RWPE1 (cell line): ENCODE measurements around the gene KCNQ1.

Experiments
- CTCF ChIA-PET: fragments of 350-600 bp; sonication (Branson Sonifier 250); formaldehyde crosslinking; extraction: SDS; loops from one replicate; lab custom pipeline; 2021; lab: Yijun Ruan, JAX
- POLR2A ChIA-PET: fragments of 400-600 bp; formaldehyde crosslinking; extraction: SDS; loops from one replicate; lab custom pipeline; 2020; ENCODE audit warnings: antibody characterized with exemption; ENCODE audit not compliant: low non-redundant PET; lab: Yijun Ruan, JAX
- DNase-seq: peaks from one replicate; pipeline ENCODE4 v3.0.0; 2012; ENCODE audit warnings: low spot score
- H3K27ac ChIP-seq: fragments of 450-650 bp; 2 replicates; pipeline ENCODE4 v1.5.1; 2017
- CTCF ChIP-seq: fragments of 450-650 bp; conservative IDR thresholded peaks from 2 replicates; pipeline ENCODE4 v1.5.1; 2017; ENCODE audit warnings: low read depth, mild to moderate bottlenecking

Gene KCNQ1

GRCh38 chr11:2724104-2724503 is 279.3 kb downstream of the KCNQ1 start:
- H3K27ac ChIP-seq, result no peak overlapping the region
- DNase-seq, result no peak
- ChIA-PET CTCF (interaction anchor here (0.6 kb wide), 1 partner anchor 192 kb away, joined by 6 read pairs; no protein-coding TSS in a partner anchor), POLR2A (no interaction called here)
- no peak for TF ChIP-seq CTCF

GRCh38 chr11:2724653-2725367 is 280.0 kb downstream of the KCNQ1 start:
- POLR2A ChIA-PET, result no interaction called here
- H3K27ac ChIP-seq, result no peak overlapping the region
- TF ChIP-seq CTCF, result no peak
- DNase-seq, result no peak
- CTCF ChIA-PET, result interaction anchor here (0.6 kb wide), 3 partner anchors 32 to 471 kb away, joined by 3 to 6 read pairs (median 6); no protein-coding TSS in a partner anchor

- no peak for DNase-seq
- ChIA-PET POLR2A (interaction anchor here (0.6 kb wide), 1 partner anchor 12 kb away, joined by 3 read pairs; no protein-coding TSS in a partner anchor), CTCF (interaction anchor here (0.6 kb wide), 2 partner anchors 470 to 1329 kb away, joined by 3 read pairs; no protein-coding TSS in a partner anchor)
- TF ChIP-seq CTCF, result no peak
- no peak overlapping the region for H3K27ac ChIP-seq
These were observed 280.8 kb downstream of the KCNQ1 start for GRCh38 chr11:2725368-2726300.

GRCh38 chr11:2726964-2727363 is 282.2 kb downstream of the KCNQ1 start:
- no peak for TF ChIP-seq CTCF
- ChIA-PET CTCF (no interaction called here), POLR2A (interaction anchor here (0.6 kb wide), 1 partner anchor 179 kb away, joined by 5 read pairs; no protein-coding TSS in a partner anchor)
- no peak for DNase-seq
- H3K27ac ChIP-seq, result no peak overlapping the region

- H3K27ac ChIP-seq, result no peak overlapping the region
- no peak for TF ChIP-seq CTCF
- DNase-seq, result no peak
- ChIA-PET CTCF (interaction anchor here (0.6 kb wide), 1 partner anchor 160 kb away, joined by 3 read pairs; no protein-coding TSS in a partner anchor), POLR2A (no interaction called here)
These were observed 283.4 kb downstream of the KCNQ1 start for GRCh38 chr11:2728128-2728662.
